CD14-positive monocyte (primary cell): ENCODE measurements around the gene SH3PXD2A. TPM values are rescaled to one million over a fixed set of nuclear protein-coding genes. Genes with fewer than 3 reads are reported as not detected.

Source experiments
- DNase-seq, 3 donors: peaks; one replicate each; pipeline ENCODE4 v3.0.0-alpha.2; 2011 to 2022
- H2AFZ ChIP-seq: 2 replicates; pipeline ENCODE4 v1.6.0; 2012; ENCODE audit warnings: mild to moderate bottlenecking, low read depth, low read length, inconsistent platforms; ENCODE audit not compliant: insufficient read depth, poor library complexity, severe bottlenecking
- H3K27ac ChIP-seq, 2 donors: 1 replicate in 1 of 2; 2 replicates in 1 of 2; pipeline ENCODE4 v1.5.1; 2012 to 2013; ENCODE audit warnings: low read length in 2 of 2, control low read depth in 1 of 2, inconsistent platforms in 1 of 2, low read depth in 1 of 2, mild to moderate bottlenecking in 1 of 2
- H3K27me3 ChIP-seq, 2 donors: one replicate each; pipeline versions ENCODE4 v1.6.0 to v1.6.1; 2011 to 2013; ENCODE audit warnings: low read length in 2 of 2; ENCODE audit not compliant: control insufficient read depth in 2 of 2, insufficient read depth in 2 of 2
- H3K36me3 ChIP-seq, 2 donors: replicated peaks in 1 of 2; 1 replicate in 1 of 2; 2 replicates in 1 of 2; pipeline versions ENCODE4 v1.5.1 to v1.6.1; 2012 to 2013; ENCODE audit warnings: low read length in 2 of 2, control low read depth in 1 of 2, inconsistent platforms in 1 of 2, mild to moderate bottlenecking in 1 of 2; ENCODE audit not compliant: insufficient read depth in 2 of 2, control insufficient read depth in 1 of 2
- H3K4me1 ChIP-seq, 2 donors: 1 replicate in 1 of 2; 2 replicates in 1 of 2; pipeline versions ENCODE4 v1.5.1 to v1.6.1; 2012 to 2013; ENCODE audit warnings: low read length in 2 of 2, control low read depth in 1 of 2, inconsistent platforms in 1 of 2, mild to moderate bottlenecking in 1 of 2, moderate library complexity in 1 of 2; ENCODE audit not compliant: insufficient read depth in 2 of 2, control insufficient read depth in 1 of 2
- H3K4me2 ChIP-seq: replicated peaks from 2 replicates; pipeline ENCODE3; 2012; ENCODE audit warnings: low read length, moderate library complexity, mild to moderate bottlenecking; ENCODE audit not compliant: poor library complexity, severe bottlenecking; ENCODE audit errors: extremely low read depth
- H3K4me3 ChIP-seq, 3 experiments: fragments of 200-600 bp in 1 of 3; sonication (generic) in 1 of 3; replicated peaks in 1 of 3; 1 replicate in 2 of 3; 2 replicates in 1 of 3; pipeline ENCODE4 v1.5.1; 2011 to 2013; ENCODE audit warnings: low read length in 3 of 3, mild to moderate bottlenecking in 3 of 3, control low read depth in 2 of 3, low read depth in 2 of 3, inconsistent platforms in 1 of 3, moderate library complexity in 1 of 3
- H3K79me2 ChIP-seq: 2 replicates; pipeline ENCODE4 v1.6.0; 2012; ENCODE audit warnings: mild to moderate bottlenecking, control low read depth, inconsistent platforms, low read length, moderate library complexity; ENCODE audit not compliant: insufficient read depth
- H3K9ac ChIP-seq: 2 replicates; pipeline ENCODE4 v1.6.0; 2017; ENCODE audit warnings: low read length, mild to moderate bottlenecking; ENCODE audit not compliant: insufficient read depth, poor library complexity, severe bottlenecking
- H3K9me3 ChIP-seq, 2 donors: replicated peaks in 1 of 2; 1 replicate in 1 of 2; 2 replicates in 1 of 2; pipeline versions ENCODE4 v1.5.1 to v1.6.1; 2012 to 2013; ENCODE audit warnings: low read length in 2 of 2, control low read depth in 1 of 2; ENCODE audit not compliant: control insufficient read depth in 1 of 2, insufficient read depth in 1 of 2
- H4K20me1 ChIP-seq: 2 replicates; pipeline ENCODE4 v1.6.0; 2012; ENCODE audit warnings: mild to moderate bottlenecking, low read length, control low read depth, moderate library complexity; ENCODE audit not compliant: insufficient read depth
- H3K27ac Mint-ChIP-seq, 7 donors: one replicate each; pipeline ENCODE4 v1.8.0; 2020; ENCODE audit warnings: mild to moderate bottlenecking in 7 of 7, mixed read lengths in 7 of 7, moderate library complexity in 6 of 7, inconsistent platforms in 2 of 7
- H3K27me3 Mint-ChIP-seq, 3 donors: one replicate each; pipeline ENCODE4 v1.8.0; 2021 to 2022; ENCODE audit warnings: low read depth in 3 of 3, mild to moderate bottlenecking in 3 of 3, mixed read lengths in 3 of 3, moderate library complexity in 3 of 3, inconsistent platforms in 1 of 3
- H3K36me3 Mint-ChIP-seq, 2 donors: one replicate each; pipeline ENCODE4 v1.8.0; 2020; ENCODE audit warnings: mixed read lengths in 2 of 2, inconsistent platforms in 1 of 2, mild to moderate bottlenecking in 1 of 2
- H3K4me1 Mint-ChIP-seq: one replicate; pipeline ENCODE4 v1.8.0; 2020; ENCODE audit warnings: mild to moderate bottlenecking, mixed read lengths
- H3K4me3 Mint-ChIP-seq, 2 donors: one replicate each; pipeline ENCODE4 v1.8.0; 2020; ENCODE audit warnings: mild to moderate bottlenecking in 2 of 2, mixed read lengths in 2 of 2, moderate library complexity in 1 of 2
- H3K9me3 Mint-ChIP-seq, 7 donors: one replicate each; pipeline ENCODE4 v1.8.0; 2020 to 2022; ENCODE audit warnings: mixed read lengths in 7 of 7, mild to moderate bottlenecking in 6 of 7, moderate library complexity in 6 of 7, inconsistent platforms in 2 of 7
- CTCF ChIP-seq: fragments of 200-600 bp; IDR thresholded peaks from one replicate; pipeline ENCODE4 v1.8.0; 2022; ENCODE audit warnings: antibody characterized with exemption, mild to moderate bottlenecking
- WGBS: methylation state at CpG from one replicate; pipeline ENCODE4 v1.1.5; 2013; ENCODE audit warnings: missing lambda C conversion rate; ENCODE audit not compliant: insufficient coverage; 5-methylcytosine and 5-hydroxymethylcytosine counted together
- intact Hi-C, 2 donors: fragments of 100-400 bp; cut with micrococcal nuclease; formaldehyde crosslinking; loops; one replicate each; pipeline versions ENCODE4 v1.15.0 to v1.15.1; 2023
- polyA plus RNA-seq, 3 donors: library from polyadenylated mRNA; depleted of rRNA in 1 of 3; unstranded in 2 of 3; stranded (reverse) in 1 of 3; fragments of 300-500 nt in 2 of 3; fragments of >200 nt in 1 of 3; fragmentation: Illumina TruSeq in 2 of 3; gene quantifications; 1 replicate in 2 of 3; 2 replicates in 1 of 3; pipeline ENCODE4 v1.2.3, GENCODE V29; 2012 to 2021

SH3PXD2A gene
- polyA plus RNA-seq, 3 donors = 0.01 to 0.76 (median 0.05) TPM

GRCh38 chr10:103718247-103718620, 137.1 kb downstream of the SH3PXD2A start:
- Histone ChIP-seq H3K79me2 (no peaks in the 10 kb centered on the region), H3K36me3 (no peaks in the 10 kb centered on the region), H3K4me3 (no peak overlapping the region), H3K9ac (no peak overlapping the region), H3K4me1 (no peaks in the 10 kb centered on the region), H3K4me2 (no peak overlapping the region), H3K27ac (no peak overlapping the region), H3K27me3 (no peaks in the 10 kb centered on the region), H2AFZ (no peak overlapping the region), H3K9me3 (no peaks in the 10 kb centered on the region), H4K20me1 (no peaks in the 10 kb centered on the region)
- Mint-ChIP-seq H3K27ac (no peak overlapping the region), H3K36me3 (no peaks in the 10 kb centered on the region), H3K9me3 (no peaks in the 10 kb centered on the region), H3K4me3 (no peak overlapping the region), H3K27me3 (peaks cover 2 to 5% (median 5%) of the 10 kb centered on the region in 3 donors), H3K4me1 (no peaks in the 10 kb centered on the region)
- intact Hi-C loops = no loop called here
- no peak for TF ChIP-seq CTCF
- 100% methylated on average over 3 of the region's 4 CpGs for WGBS
- no peak for DNase-seq

- intact Hi-C loops = no loop called here
- Mint-ChIP-seq H3K36me3 (no peaks in the 10 kb centered on the region), H3K9me3 (no peaks in the 10 kb centered on the region), H3K27ac (no peak overlapping the region), H3K27me3 (peaks cover 0 to 5% (median 3%) of the 10 kb centered on the region in 3 donors), H3K4me3 (no peak overlapping the region), H3K4me1 (no peaks in the 10 kb centered on the region)
- no peaks in the 10 kb centered on the region for H3K27me3 ChIP-seq
- WGBS = 92% methylated on average over 7 of the region's 11 CpGs
- no peaks in the 10 kb centered on the region for H3K4me1 ChIP-seq
- H2AFZ ChIP-seq = no peak overlapping the region
- no peaks in the 10 kb centered on the region for H4K20me1 ChIP-seq
- no peaks in the 10 kb centered on the region for H3K79me2 ChIP-seq
- no peak overlapping the region for H3K4me2 ChIP-seq
- no peaks in the 10 kb centered on the region for H3K36me3 ChIP-seq
- no peaks in the 10 kb centered on the region for H3K9me3 ChIP-seq
- no peak for DNase-seq
- no peak overlapping the region for H3K9ac ChIP-seq
- H3K27ac ChIP-seq = no peak overlapping the region
- no peak for TF ChIP-seq CTCF
- H3K4me3 ChIP-seq = no peak overlapping the region
Observed at GRCh38 chr10:103717341-103718246, 137.8 kb downstream of the SH3PXD2A start.
